Peyer's patch (tissue), 4 donors: Measurements from ENCODE around the gene IL22RA2.

ENCODE experiments used
- POLR2A ChIP-seq, 2 donors: fragments of 450-650 bp; IDR thresholded peaks; one replicate each; pipeline ENCODE4 v1.5.1; 2017; ENCODE audit warnings: antibody characterized with exemption in 2 of 2, mild to moderate bottlenecking in 2 of 2, moderate library complexity in 2 of 2
- TF ChIP-seq, protein P1 (sequence below), 6 experiments: fragments of 450-650 bp in 4 of 6; fragments of 200-600 bp in 2 of 6; sonication (generic) in 1 of 6; IDR thresholded peaks; one replicate each; pipeline ENCODE4 v1.5.1; 2017 to 2019; ENCODE audit warnings: antibody characterized with exemption in 6 of 6, mild to moderate bottlenecking in 3 of 6, moderate library complexity in 1 of 6

DNA sequence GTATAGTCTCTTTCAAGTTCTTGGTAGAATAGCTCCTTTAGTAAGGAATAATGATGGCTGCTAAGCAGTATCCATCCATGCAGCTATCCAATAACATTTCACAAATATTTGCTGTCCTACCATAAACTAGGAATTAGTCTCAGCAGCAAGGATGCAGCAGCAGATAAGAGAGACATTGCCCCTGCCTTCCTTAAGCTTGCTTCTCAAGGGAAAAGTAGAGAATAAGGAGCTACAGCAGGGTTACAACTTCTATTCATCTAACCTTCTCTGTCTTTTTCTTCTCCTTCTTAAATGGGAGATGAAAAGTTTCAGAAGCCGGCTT is 2.4 kb downstream of the IL22RA2 start:
- TF ChIP-seq, protein P1, sequence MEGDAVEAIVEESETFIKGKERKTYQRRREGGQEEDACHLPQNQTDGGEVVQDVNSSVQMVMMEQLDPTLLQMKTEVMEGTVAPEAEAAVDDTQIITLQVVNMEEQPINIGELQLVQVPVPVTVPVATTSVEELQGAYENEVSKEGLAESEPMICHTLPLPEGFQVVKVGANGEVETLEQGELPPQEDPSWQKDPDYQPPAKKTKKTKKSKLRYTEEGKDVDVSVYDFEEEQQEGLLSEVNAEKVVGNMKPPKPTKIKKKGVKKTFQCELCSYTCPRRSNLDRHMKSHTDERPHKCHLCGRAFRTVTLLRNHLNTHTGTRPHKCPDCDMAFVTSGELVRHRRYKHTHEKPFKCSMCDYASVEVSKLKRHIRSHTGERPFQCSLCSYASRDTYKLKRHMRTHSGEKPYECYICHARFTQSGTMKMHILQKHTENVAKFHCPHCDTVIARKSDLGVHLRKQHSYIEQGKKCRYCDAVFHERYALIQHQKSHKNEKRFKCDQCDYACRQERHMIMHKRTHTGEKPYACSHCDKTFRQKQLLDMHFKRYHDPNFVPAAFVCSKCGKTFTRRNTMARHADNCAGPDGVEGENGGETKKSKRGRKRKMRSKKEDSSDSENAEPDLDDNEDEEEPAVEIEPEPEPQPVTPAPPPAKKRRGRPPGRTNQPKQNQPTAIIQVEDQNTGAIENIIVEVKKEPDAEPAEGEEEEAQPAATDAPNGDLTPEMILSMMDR (IDR thresholded peaks at IDR 0.05): no peak
- no peak for TF ChIP-seq POLR2A (IDR thresholded peaks at IDR 0.05)
